ENCODE measurements around the gene EFHD2.

- no peak for TF ChIP-seq EZH2 (IDR thresholded peaks at IDR 0.05; ENCODE audit: low read length, missing control alignments)
- TF ChIP-seq CTCF (conservative IDR thresholded peaks at IDR 0.05 in 1 of 2, IDR thresholded peaks at IDR 0.05 in 1 of 2; ENCODE audit: low read depth in 1 of 2, low read length in 2 of 2) = no peak
Observed at GRCh38 chr1:15370268-15370667, 39.4 kb upstream of the EFHD2 start.

Measured in fibroblast of lung (primary cell).